Neural cell (in vitro differentiated cells): Measurements from ENCODE around the gene CIAPIN1. TPM values are rescaled to one million over a fixed set of nuclear protein-coding genes. Genes with fewer than 3 reads are reported as not detected.

Source experiments
- H2AFZ ChIP-seq: fragments of 200-600, 300-800 bp; sonication (generic), shearing (Covaris generic); 2 replicates; pipeline ENCODE4 v1.6.0; 2014; ENCODE audit warnings: low read depth, mild to moderate bottlenecking, antibody characterized with exemption, low read length, moderate library complexity
- H3F3A ChIP-seq: fragments of 200-600 bp; shearing (Covaris generic); 2 replicates; pipeline ENCODE4 v1.6.1; 2016; ENCODE audit warnings: mild to moderate bottlenecking, moderate library complexity, mixed read lengths, antibody characterized with exemption, low read length; ENCODE audit not compliant: insufficient read depth, poor library complexity, severe bottlenecking
- H3K27ac ChIP-seq: fragments of 200-600, 300-800 bp; sonication (generic), shearing (Covaris generic); 2 replicates; pipeline ENCODE4 v1.5.1; 2014; ENCODE audit warnings: mild to moderate bottlenecking, low read length, moderate library complexity
- H3K27me3 ChIP-seq: fragments of 300-800, 200-600 bp; sonication (generic), shearing (Covaris generic); 2 replicates; pipeline ENCODE4 v1.6.0; 2014; ENCODE audit warnings: mild to moderate bottlenecking, low read depth, low read length, moderate library complexity; ENCODE audit not compliant: insufficient read depth
- H3K36me3 ChIP-seq: fragments of 300-800, 200-600 bp; sonication (generic), shearing (Covaris generic); 2 replicates; pipeline ENCODE4 v1.5.1; 2014; ENCODE audit warnings: mild to moderate bottlenecking, antibody characterized with exemption, low read length, moderate library complexity; ENCODE audit not compliant: insufficient read depth
- H3K4me2 ChIP-seq: fragments of 300-800, 200-600 bp; sonication (generic), shearing (Covaris generic); 2 replicates; pipeline ENCODE4 v1.6.0; 2014; ENCODE audit warnings: mild to moderate bottlenecking, low read length
- H3K4me3 ChIP-seq: fragments of 300-800, 200-600 bp; sonication (generic), shearing (Covaris generic); 2 replicates; pipeline ENCODE4 v1.5.1; 2014; ENCODE audit warnings: mild to moderate bottlenecking, low read length, moderate library complexity
- H3K79me2 ChIP-seq: fragments of 200-600 bp; shearing (Covaris generic); replicated peaks from 2 replicates; pipeline ENCODE4 v1.6.0; 2014; ENCODE audit warnings: mild to moderate bottlenecking, low read length, moderate library complexity; ENCODE audit not compliant: insufficient read depth
- H3K9ac ChIP-seq: fragments of 300-800, 200-600 bp; sonication (generic), shearing (Covaris generic); 2 replicates; pipeline ENCODE4 v1.6.1; 2016; ENCODE audit warnings: mild to moderate bottlenecking, low read length, mixed read lengths
- H3K9me2 ChIP-seq: fragments of 200-600 bp; shearing (Covaris generic); 2 replicates; pipeline ENCODE4 v1.6.1; 2016; ENCODE audit warnings: mild to moderate bottlenecking, low read length, mixed read lengths; ENCODE audit not compliant: insufficient read depth
- H3K9me3 ChIP-seq: fragments of 200-600, 300-800 bp; sonication (generic), shearing (Covaris generic); 2 replicates; pipeline ENCODE4 v1.6.1; 2016; ENCODE audit warnings: mild to moderate bottlenecking, mixed run types, low read length, moderate library complexity, mixed read lengths
- H4K20me1 ChIP-seq: fragments of 200-600 bp; shearing (Covaris generic); 2 replicates; pipeline ENCODE4 v1.6.1; 2016; ENCODE audit warnings: mild to moderate bottlenecking, mixed run types; ENCODE audit not compliant: insufficient read depth
- CTCF ChIP-seq: fragments of 450-650 bp; IDR thresholded peaks from 2 replicates; pipeline ENCODE4 v1.5.1; 2014; ENCODE audit warnings: antibody characterized with exemption, mild to moderate bottlenecking, moderate library complexity; ENCODE audit not compliant: poor library complexity, severe bottlenecking
- EP300 ChIP-seq: fragments of 450-650 bp; conservative IDR thresholded peaks from 2 replicates; pipeline ENCODE4 v1.6.1; 2014; ENCODE audit warnings: antibody characterized with exemption, mild to moderate bottlenecking, moderate library complexity; ENCODE audit not compliant: poor library complexity, severe bottlenecking
- EZH2 ChIP-seq: fragments of 200-600, 300-800 bp; shearing (Covaris generic), sonication (generic); IDR thresholded peaks from 2 replicates; pipeline ENCODE4 v1.6.1; 2014; ENCODE audit warnings: antibody characterized with exemption, low read length, borderline replicate concordance, mild to moderate bottlenecking; ENCODE audit not compliant: insufficient read depth, poor library complexity, severe bottlenecking
- MXI1 ChIP-seq: fragments of 450-650 bp; conservative IDR thresholded peaks from 2 replicates; pipeline ENCODE4 v1.6.1; 2014; ENCODE audit warnings: antibody characterized with exemption, mild to moderate bottlenecking; ENCODE audit not compliant: poor library complexity, severe bottlenecking
- POLR2AphosphoS5 ChIP-seq: IDR thresholded peaks from 2 replicates; pipeline ENCODE4 v1.6.1; 2012
- RAD21 ChIP-seq: fragments of 450-650 bp; conservative IDR thresholded peaks from 2 replicates; pipeline ENCODE4 v1.6.1; 2014; ENCODE audit warnings: antibody characterized with exemption, mild to moderate bottlenecking, moderate library complexity
- REST ChIP-seq: IDR thresholded peaks from 2 replicates; pipeline ENCODE4 v1.6.1; 2012; ENCODE audit warnings: borderline replicate concordance
- SMC3 ChIP-seq: fragments of 450-650 bp; conservative IDR thresholded peaks from 2 replicates; pipeline ENCODE4 v1.6.1; 2014; ENCODE audit warnings: antibody characterized with exemption, mild to moderate bottlenecking, moderate library complexity; ENCODE audit not compliant: poor library complexity
- TAF1 ChIP-seq: IDR thresholded peaks from 2 replicates; pipeline ENCODE4 v1.6.1; 2012; ENCODE audit warnings: low read depth
- polyA plus RNA-seq: library from polyadenylated mRNA; depleted of rRNA; stranded (reverse); fragments of >200 nt; gene quantifications from 2 replicates; pipeline ENCODE4 v1.2.3, GENCODE V29; 2014

CIAPIN1 gene
- polyA plus RNA-seq, 1 donor from 2014 or later, result 117 TPM

- Histone ChIP-seq H3K36me3 (no peaks in the 10 kb centered on the region), H3K27ac (no peak overlapping the region), H3K79me2 (no peaks in the 10 kb centered on the region), H3K9me2 (no peaks in the 10 kb centered on the region), H3K9me3 (no peaks in the 10 kb centered on the region), H3K4me3 (no peak overlapping the region), H2AFZ (no peak overlapping the region), H3F3A (no peaks in the 10 kb centered on the region), H3K27me3 (no peaks in the 10 kb centered on the region), H3K9ac (no peak overlapping the region), H4K20me1 (no peaks in the 10 kb centered on the region), H3K4me2 (no peak overlapping the region)
- TF ChIP-seq RAD21 (no peak), REST (no peak), EP300 (no peak), TAF1 (no peak), CTCF (no peak), MXI1 (no peak), SMC3 (no peak), EZH2 (no peak), POLR2AphosphoS5 (no peak)
Measured at GRCh38 chr16:57394444-57394843, 52.7 kb downstream of the CIAPIN1 start.

GRCh38 chr16:57392694-57393093, 54.5 kb downstream of the CIAPIN1 start:
- no peak overlapping the region for H2AFZ ChIP-seq

More at GRCh38 chr16:57392694-57393093, 54.5 kb downstream of the CIAPIN1 start:
- no peaks in the 10 kb centered on the region for H3K79me2 ChIP-seq
- no peaks in the 10 kb centered on the region for H3K9me2 ChIP-seq
- no peaks in the 10 kb centered on the region for H3K27me3 ChIP-seq
- H3K9me3 ChIP-seq, result no peaks in the 10 kb centered on the region
- no peak overlapping the region for H3K27ac ChIP-seq
- no peak overlapping the region for H3K4me2 ChIP-seq
- H3K36me3 ChIP-seq, result no peaks in the 10 kb centered on the region
- no peak overlapping the region for H3K9ac ChIP-seq
- no peak overlapping the region for H3K4me3 ChIP-seq
- no peak for TF ChIP-seq MXI1
- TF ChIP-seq POLR2AphosphoS5, result no peak
- no peak for TF ChIP-seq CTCF
- no peak for TF ChIP-seq EZH2
- TF ChIP-seq RAD21, result no peak
- no peak for TF ChIP-seq REST
- TF ChIP-seq SMC3, result no peak
- no peak for TF ChIP-seq TAF1
- no peak for TF ChIP-seq EP300
- H4K20me1 ChIP-seq, result no peaks in the 10 kb centered on the region
- H3F3A ChIP-seq, result no peaks in the 10 kb centered on the region
